NCI-H1694 treated with DMSO at 0.1 percent for 48 hours (cell line): Measurements from ENCODE around the gene ANXA7.
"Not testable (repeated sequence)": the region's sequence is repeated elsewhere in the genome, so short reads cannot be mapped to it uniquely, and the experiment has no call there.

Experiments used
- DNase-seq: peaks from one replicate; lab custom pipeline; 2025; lab: John Stamatoyannopoulos, UW

The ANXA7 gene

GRCh38 chr10:73339436-73339835 lies 74.4 kb downstream of the ANXA7 start:
- no peak for DNase-seq

- no peak for DNase-seq
Measured at GRCh38 chr10:73338801-73339368, 75.0 kb downstream of the ANXA7 start.

- no peak for DNase-seq
Measured at GRCh38 chr10:73333202-73333601, 80.7 kb downstream of the ANXA7 start.

- DNase-seq, result no peak
Measured at GRCh38 chr10:73332379-73332778, 81.5 kb downstream of the ANXA7 start.

- not testable (repeated sequence) for DNase-seq
Measured at GRCh38 chr10:73328523-73328922, 85.3 kb downstream of the ANXA7 start.

GRCh38 chr10:73325290-73325689 lies 88.6 kb downstream of the ANXA7 start:
- not testable (repeated sequence) for DNase-seq
